ENCODE results near the gene TTC36. TPM values are rescaled to one million over a fixed set of nuclear protein-coding genes. Genes with fewer than 3 reads are reported as not detected.
"Not testable (repeated sequence)": the region's sequence is repeated elsewhere in the genome, so short reads cannot be mapped to it uniquely, and the experiment has no call there.

The TTC36 gene
- total and polyA plus RNA-seq, 9 donors: 1.1 to 3.2 (median 2.3) TPM

DNA sequence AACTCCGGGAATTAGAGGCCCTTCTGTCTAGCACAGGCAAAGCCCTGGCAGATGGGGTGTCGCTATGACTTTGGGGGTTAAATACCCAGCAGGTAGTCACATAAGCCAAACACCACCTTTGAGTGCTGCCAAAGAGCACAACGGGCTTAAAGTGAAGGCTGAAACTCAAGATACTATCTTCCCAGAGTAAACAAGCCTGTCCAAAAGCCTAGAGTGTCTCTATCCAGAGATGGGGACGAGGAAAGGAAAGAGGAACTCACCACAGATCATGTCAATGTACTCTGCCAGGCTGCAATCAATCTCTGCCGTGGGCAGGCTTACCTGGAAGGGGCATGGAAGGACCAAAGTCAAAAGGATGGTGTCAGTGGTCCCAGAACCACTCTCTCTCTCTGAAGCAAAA, 18.3 kb downstream of the TTC36 start:
- Histone ChIP-seq H3K9me3 (replicated peaks; ENCODE audit: control insufficient read depth, low read depth, low read length) (no peaks in the 10 kb centered on the region), H3K27me3 (ENCODE audit: control insufficient read depth, insufficient read depth, low read length) (no peaks in the 10 kb centered on the region), H3K27ac (ENCODE audit: low read length) (no peak overlapping the region), H3K36me3 (ENCODE audit: control insufficient read depth, insufficient read depth, low read length) (peaks cover 39% of the 10 kb centered on the region), H3K4me3 (ENCODE audit: low read length) (no peak overlapping the region), H3K4me1 (ENCODE audit: control insufficient read depth, insufficient read depth, low read length) (no peaks in the 10 kb centered on the region)
- 94% methylated on average over 2 of the region's 5 CpGs for WGBS (ENCODE audit: insufficient coverage)
- DNase-seq: no peak

DNA sequence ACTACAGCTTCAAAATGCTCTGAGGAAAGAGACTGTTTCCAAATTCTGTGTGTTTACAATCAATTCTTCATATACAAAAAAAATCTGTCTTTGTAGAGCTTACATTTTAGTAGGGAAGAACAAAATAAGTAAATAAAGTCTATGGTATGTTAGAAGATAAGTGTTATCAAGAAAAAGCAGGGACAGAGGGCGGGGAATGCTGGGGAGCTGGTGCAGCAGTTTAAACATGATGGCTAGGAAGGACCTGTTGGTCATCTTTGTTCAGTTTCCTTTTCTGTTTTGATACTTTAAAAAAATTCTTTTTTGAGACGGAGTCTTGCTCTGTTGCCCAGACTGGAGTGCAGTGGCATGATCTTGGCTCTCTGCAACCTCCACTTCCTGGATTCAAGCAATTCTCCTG, 19.9 kb downstream of the TTC36 start:
- H3K27ac ChIP-seq (ENCODE audit: low read length): no peak overlapping the region
- no peaks in the 10 kb centered on the region for H3K4me1 ChIP-seq (ENCODE audit: control insufficient read depth, insufficient read depth, low read length)
- no peaks in the 10 kb centered on the region for H3K9me3 ChIP-seq (replicated peaks; ENCODE audit: control insufficient read depth, low read depth, low read length)
- H3K4me3 ChIP-seq (ENCODE audit: low read length): no peak overlapping the region
- WGBS (ENCODE audit: insufficient coverage): 100% methylated on average over 1 of the region's 2 CpGs
- H3K27me3 ChIP-seq (ENCODE audit: control insufficient read depth, insufficient read depth, low read length): no peaks in the 10 kb centered on the region
- H3K36me3 ChIP-seq (ENCODE audit: control insufficient read depth, insufficient read depth, low read length): peaks cover 46% of the 10 kb centered on the region
- no peak for DNase-seq

DNA sequence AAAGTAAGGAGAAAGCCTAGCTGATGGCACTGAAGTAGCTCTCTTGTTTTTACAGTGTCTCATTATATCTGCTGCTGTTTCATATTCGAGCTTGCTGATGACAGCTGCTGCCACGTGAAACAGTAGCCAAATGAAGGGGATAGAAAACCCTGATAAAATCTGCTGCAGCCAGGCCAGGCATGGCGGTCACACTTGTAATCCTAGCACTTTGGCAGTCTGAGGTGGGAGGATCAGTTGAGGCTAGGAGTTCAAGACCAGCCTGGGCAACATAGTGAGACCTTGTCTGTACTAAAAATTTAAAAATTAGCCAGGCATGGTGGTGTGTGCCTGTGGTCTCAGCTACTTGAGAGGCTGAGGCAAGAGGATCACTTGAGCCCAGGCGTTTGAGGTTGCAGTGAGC, 25.1 kb downstream of the TTC36 start:
- H3K36me3 ChIP-seq (ENCODE audit: control insufficient read depth, insufficient read depth, low read length): peaks cover 37% of the 10 kb centered on the region
- no peaks in the 10 kb centered on the region for H3K9me3 ChIP-seq (replicated peaks; ENCODE audit: control insufficient read depth, low read depth, low read length)
- no peaks in the 10 kb centered on the region for H3K4me1 ChIP-seq (ENCODE audit: control insufficient read depth, insufficient read depth, low read length)
- no peak overlapping the region for H3K4me3 ChIP-seq (ENCODE audit: low read length)
- no peak for DNase-seq
- 80% methylated on average over 4 of the region's 4 CpGs for WGBS (ENCODE audit: insufficient coverage)
- no peak overlapping the region for H3K27ac ChIP-seq (ENCODE audit: low read length)
- no peaks in the 10 kb centered on the region for H3K27me3 ChIP-seq (ENCODE audit: control insufficient read depth, insufficient read depth, low read length)

DNA sequence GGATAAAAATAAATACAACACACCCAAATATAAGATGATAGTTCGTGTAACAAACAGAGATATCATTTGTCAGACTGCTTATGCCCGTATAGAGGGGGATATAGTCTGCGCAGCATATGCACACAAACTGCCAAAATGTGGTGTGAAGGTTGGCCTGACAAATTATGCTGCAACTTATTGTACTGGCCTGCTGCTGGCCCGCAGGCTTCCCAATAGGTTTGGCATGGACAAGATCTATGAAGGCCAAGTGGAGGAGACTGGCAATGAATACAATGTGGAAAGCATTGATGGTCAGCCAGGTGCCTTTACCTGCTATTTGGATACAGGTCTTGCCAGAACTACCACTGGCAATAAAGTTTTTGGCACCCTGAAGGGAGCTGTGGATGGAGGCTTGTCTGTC, 33.5 kb downstream of the TTC36 start:
- Histone ChIP-seq H3K9me3 (replicated peaks; ENCODE audit: control insufficient read depth, low read depth, low read length) (no peaks in the 10 kb centered on the region), H3K4me1 (ENCODE audit: control insufficient read depth, insufficient read depth, low read length) (peaks cover 6% of the 10 kb centered on the region), H3K4me3 (ENCODE audit: low read length) (no peak overlapping the region), H3K36me3 (ENCODE audit: control insufficient read depth, insufficient read depth, low read length) (peaks cover 22% of the 10 kb centered on the region), H3K27ac (ENCODE audit: low read length) (no peak overlapping the region), H3K27me3 (ENCODE audit: control insufficient read depth, insufficient read depth, low read length) (no peaks in the 10 kb centered on the region)
- no peak for DNase-seq
- 91% methylated on average over 3 of the region's 4 CpGs for WGBS (ENCODE audit: insufficient coverage)

DNA sequence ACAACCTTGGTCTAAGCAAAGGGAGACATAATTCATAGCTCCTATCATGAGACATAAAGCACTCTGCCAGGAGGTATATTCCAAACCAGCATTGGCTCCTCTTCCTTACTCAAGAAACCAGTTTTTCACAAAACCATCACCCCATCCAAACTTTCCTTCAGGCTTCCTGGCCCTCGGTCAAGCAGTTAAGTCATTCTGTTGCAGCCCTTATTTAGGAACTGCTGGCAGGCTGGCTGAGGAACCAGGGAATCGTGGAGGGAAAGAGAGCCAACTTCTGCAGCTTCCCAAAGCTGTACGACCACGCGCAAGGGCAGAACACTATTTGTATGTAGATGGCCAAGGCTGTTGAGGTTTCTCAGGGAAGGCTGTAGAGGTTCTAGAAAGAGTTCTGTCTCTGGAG, 37.8 kb downstream of the TTC36 start:
- Histone ChIP-seq H3K36me3 (ENCODE audit: control insufficient read depth, insufficient read depth, low read length) (peaks cover 7% of the 10 kb centered on the region), H3K27me3 (ENCODE audit: control insufficient read depth, insufficient read depth, low read length) (no peaks in the 10 kb centered on the region), H3K27ac (ENCODE audit: low read length) (peak overlapping the region; percentile 29), H3K4me3 (ENCODE audit: low read length) (no peak overlapping the region), H3K9me3 (replicated peaks; ENCODE audit: control insufficient read depth, low read depth, low read length) (no peaks in the 10 kb centered on the region), H3K4me1 (ENCODE audit: control insufficient read depth, insufficient read depth, low read length) (peaks cover 6% of the 10 kb centered on the region)
- WGBS (ENCODE audit: insufficient coverage): 20% methylated on average over 1 of the region's 5 CpGs
- peak; percentile 87 for DNase-seq

DNA sequence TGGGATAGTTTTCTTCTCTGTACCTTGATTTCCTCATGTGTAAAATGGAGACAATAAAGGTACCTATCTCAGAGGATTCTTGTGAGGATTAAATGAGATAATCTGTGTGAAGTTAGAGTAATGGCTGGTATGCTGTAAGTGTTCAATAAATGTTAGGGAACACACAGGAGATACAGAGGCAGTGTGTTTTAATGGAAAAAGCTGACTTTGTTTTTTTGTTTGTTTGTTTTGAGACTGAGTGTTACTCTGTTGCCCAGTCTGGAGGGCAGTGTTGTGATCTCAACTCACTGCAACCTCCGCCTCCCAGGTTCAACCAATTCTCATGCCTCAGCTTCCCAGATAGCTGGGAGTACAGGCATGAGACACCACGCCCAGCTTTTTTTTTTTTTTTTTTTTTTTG, 42.4 kb downstream of the TTC36 start:
- no peaks in the 10 kb centered on the region for H3K9me3 ChIP-seq (replicated peaks; ENCODE audit: control insufficient read depth, low read depth, low read length)
- H3K27ac ChIP-seq (ENCODE audit: low read length): no peak overlapping the region
- H3K4me3 ChIP-seq (ENCODE audit: low read length): no peak overlapping the region
- peaks cover 10% of the 10 kb centered on the region for H3K4me1 ChIP-seq (ENCODE audit: control insufficient read depth, insufficient read depth, low read length)
- no peaks in the 10 kb centered on the region for H3K36me3 ChIP-seq (ENCODE audit: control insufficient read depth, insufficient read depth, low read length)
- WGBS (ENCODE audit: insufficient coverage): no CpG with 5 or more reads among the region's 2 CpGs
- no peak for DNase-seq
- H3K27me3 ChIP-seq (ENCODE audit: control insufficient read depth, insufficient read depth, low read length): no peaks in the 10 kb centered on the region

DNA sequence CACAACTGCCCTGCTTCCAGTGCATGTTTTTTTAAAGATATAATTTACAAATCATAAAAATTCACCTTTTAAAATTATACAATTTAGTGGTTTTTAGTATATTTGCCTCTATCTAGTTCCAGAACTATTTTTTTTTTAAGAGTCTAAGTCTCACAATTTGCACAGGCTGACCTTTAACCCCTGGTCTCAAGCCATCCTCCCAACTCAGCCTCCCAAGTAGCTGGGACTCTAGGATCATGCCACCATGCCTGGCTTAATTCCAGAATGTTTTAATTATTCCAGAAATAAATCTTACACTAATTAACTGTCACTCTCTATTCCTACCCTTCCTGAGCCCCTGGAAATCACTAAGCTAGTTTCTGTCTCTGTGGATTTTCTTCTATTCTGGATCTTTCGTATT, 43.5 kb downstream of the TTC36 start:
- no peaks in the 10 kb centered on the region for H3K9me3 ChIP-seq (replicated peaks; ENCODE audit: control insufficient read depth, low read depth, low read length)

DNA sequence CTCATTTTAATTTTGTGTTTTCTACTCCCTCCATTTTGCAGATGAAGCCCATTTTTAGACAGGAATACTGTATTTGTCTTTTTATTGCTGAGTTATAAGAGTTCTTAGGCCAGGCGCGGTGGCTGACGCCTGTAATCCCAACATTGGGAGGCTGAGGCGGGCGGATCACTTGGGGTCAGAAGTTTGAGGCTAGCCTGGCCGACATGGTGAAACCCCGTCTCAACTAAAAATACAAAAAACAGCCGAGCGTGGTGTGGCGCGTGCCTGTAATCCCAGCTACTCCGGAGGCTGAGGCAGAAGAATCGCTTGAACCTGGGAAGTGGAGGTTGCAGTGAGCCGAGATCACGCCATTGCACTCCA, 44.4 kb downstream of the TTC36 start:
- H3K36me3 ChIP-seq (ENCODE audit: control insufficient read depth, insufficient read depth, low read length): not testable (repeated sequence)
- WGBS (ENCODE audit: insufficient coverage): no CpG with 5 or more reads among the region's 15 CpGs
- peak overlapping the region; percentile 100 for H3K27ac ChIP-seq (ENCODE audit: low read length)

More for the DNA sequence above, 43.5 kb downstream of the TTC36 start:
- DNase-seq: no peak
- Histone ChIP-seq H3K4me3 (ENCODE audit: low read length) (no peak overlapping the region), H3K27me3 (ENCODE audit: control insufficient read depth, insufficient read depth, low read length) (no peaks in the 10 kb centered on the region), H3K4me1 (ENCODE audit: control insufficient read depth, insufficient read depth, low read length) (peaks cover 5% of the 10 kb centered on the region), H3K36me3 (ENCODE audit: control insufficient read depth, insufficient read depth, low read length) (no peaks in the 10 kb centered on the region), H3K27ac (ENCODE audit: low read length) (no peak overlapping the region)
- no CpG with 5 or more reads among the region's 1 CpG for WGBS (ENCODE audit: insufficient coverage)

DNA sequence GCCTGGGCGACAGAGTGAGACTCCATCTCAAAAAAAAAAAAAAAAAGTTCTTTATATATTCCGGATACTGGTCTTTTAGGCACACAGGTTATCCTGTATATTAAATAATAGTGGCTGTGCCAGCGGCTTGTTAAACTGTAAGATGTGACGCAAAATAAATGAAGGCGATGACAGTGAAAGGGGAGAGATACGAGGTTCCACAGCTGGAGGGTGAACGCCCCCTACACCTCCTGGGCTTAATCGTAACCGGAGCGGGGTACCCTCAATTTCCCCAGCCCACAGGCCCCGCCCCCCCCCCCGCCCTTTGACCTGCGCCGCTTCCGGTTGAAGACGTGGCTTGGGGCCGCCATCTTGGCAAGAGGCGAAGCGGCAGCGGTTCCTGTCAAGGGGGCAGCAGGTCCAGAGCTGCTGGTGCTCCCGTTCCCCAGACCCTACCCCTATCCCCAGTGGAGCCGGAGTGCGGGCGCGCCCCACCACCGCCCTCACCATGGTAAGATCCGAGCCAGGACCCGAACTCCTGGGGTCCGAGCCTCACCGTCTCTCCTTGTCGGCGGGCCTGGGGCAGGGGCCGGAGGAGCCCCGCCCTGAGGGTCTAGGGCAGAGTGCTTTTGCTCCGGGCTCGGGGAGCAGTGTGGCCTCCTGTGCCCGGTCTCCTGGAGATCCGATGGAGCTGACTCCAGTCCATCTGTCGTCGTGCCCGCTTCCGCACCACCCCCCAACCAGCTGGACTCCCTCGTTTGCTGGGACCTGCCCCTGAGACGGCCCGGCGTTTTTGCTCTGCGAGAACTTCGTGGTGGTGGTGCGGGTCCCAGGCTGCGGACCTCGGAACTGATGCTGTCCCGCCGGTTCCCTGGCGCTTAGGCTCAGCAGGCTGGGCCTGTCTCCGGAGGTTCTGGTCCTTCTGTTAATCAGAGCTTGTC, 45.0 kb downstream of the TTC36 start, which contains the start of gene ARCN1:
ARCN1 (plus strand) TSS at position 349 of the 920 bp plus-strand sequence; CDS start at position 488, 139 bp downstream.
- DNase-seq: peak; percentile 93
- Histone ChIP-seq H3K4me3 (ENCODE audit: low read length) (peak within 1 kb of the TSS; percentile 100), H3K4me1 (ENCODE audit: control insufficient read depth, insufficient read depth, low read length) (peaks cover 10% of the 10 kb centered on the region), H3K27me3 (ENCODE audit: control insufficient read depth, insufficient read depth, low read length) (no peaks in the 10 kb centered on the region), H3K9me3 (replicated peaks; ENCODE audit: control insufficient read depth, low read depth, low read length) (no peaks in the 10 kb centered on the region), H3K27ac (ENCODE audit: low read length) (peak within 1 kb of the TSS; percentile 100), H3K36me3 (ENCODE audit: control insufficient read depth, insufficient read depth, low read length) (peaks cover 4% of the 10 kb centered on the region)
- 0% methylated on average over 39 of the region's 55 CpGs for WGBS (ENCODE audit: insufficient coverage)

More for the DNA sequence above, 44.4 kb downstream of the TTC36 start:
- H3K27me3 ChIP-seq (ENCODE audit: control insufficient read depth, insufficient read depth, low read length); H3K9me3 ChIP-seq (replicated peaks; ENCODE audit: control insufficient read depth, low read depth, low read length); H3K4me1 ChIP-seq (ENCODE audit: control insufficient read depth, insufficient read depth, low read length): not testable (repeated sequence)
- peak; percentile 38 for DNase-seq
- peak overlapping the region; percentile 100 for H3K4me3 ChIP-seq (ENCODE audit: low read length)

DNA sequence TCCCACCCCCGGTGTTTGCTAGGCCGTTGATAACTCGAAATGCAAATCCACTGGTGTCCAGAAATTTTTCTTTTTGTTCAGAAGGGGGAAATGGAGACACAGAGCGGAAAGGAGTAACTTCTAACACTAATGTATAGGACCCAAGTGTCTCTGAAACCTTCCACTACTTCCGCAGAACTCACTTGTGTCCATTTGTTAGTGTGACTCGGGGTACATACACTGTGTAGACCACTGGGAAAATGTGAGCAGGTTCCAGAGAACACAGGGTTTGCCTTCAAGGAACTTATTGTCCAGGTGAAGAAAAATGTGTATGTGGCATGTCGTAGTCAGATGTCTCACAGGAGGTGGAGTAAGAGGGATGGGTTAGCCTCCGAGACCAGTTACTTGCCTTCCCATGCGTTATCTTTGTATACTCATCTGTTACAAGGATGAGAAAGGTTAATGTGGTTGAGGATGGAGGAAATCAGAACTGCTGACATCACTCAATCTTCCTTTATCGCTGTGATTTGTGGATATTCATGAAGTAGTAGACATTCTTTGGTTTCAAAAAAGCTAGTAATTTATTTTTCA, 45.8 kb downstream of the TTC36 start:
- Histone ChIP-seq H3K36me3 (ENCODE audit: control insufficient read depth, insufficient read depth, low read length) (peaks cover 5% of the 10 kb centered on the region), H3K9me3 (replicated peaks; ENCODE audit: control insufficient read depth, low read depth, low read length) (no peaks in the 10 kb centered on the region), H3K4me3 (ENCODE audit: low read length) (peak overlapping the region; percentile 100), H3K4me1 (ENCODE audit: control insufficient read depth, insufficient read depth, low read length) (peaks cover 11% of the 10 kb centered on the region), H3K27ac (ENCODE audit: low read length) (peak overlapping the region; percentile 100), H3K27me3 (ENCODE audit: control insufficient read depth, insufficient read depth, low read length) (no peaks in the 10 kb centered on the region)
- WGBS (ENCODE audit: insufficient coverage): no CpG with 5 or more reads among the region's 10 CpGs
- DNase-seq: peak; percentile 78
